Measurements from ENCODE around the gene KCNG2.
"Not testable (repeated sequence)": the region's sequence is repeated elsewhere in the genome, so short reads cannot be mapped to it uniquely, and the experiment has no call there.

Gene KCNG2

GRCh38 chr18:79863161-79864005 is 65.6 kb downstream of the KCNG2 start:
- no peak for DNase-seq
- H3K4me3 ChIP-seq (ENCODE audit: insufficient read depth, low read depth, low read length, poor library complexity, severe bottlenecking) = no peak overlapping the region
- no peaks in the 10 kb centered on the region for H3K4me1 ChIP-seq (ENCODE audit: control insufficient read depth, insufficient read depth, low read length, poor library complexity, severe bottlenecking)
- H3K9me3 ChIP-seq (ENCODE audit: control insufficient read depth, low read length) = peaks cover 3% of the 10 kb centered on the region
- H3K27me3 ChIP-seq (replicated peaks; ENCODE audit: control insufficient read depth, insufficient read depth, low read length, poor library complexity, severe bottlenecking) = no peaks in the 10 kb centered on the region
- H3K36me3 ChIP-seq (ENCODE audit: control insufficient read depth, insufficient read depth, low read length) = no peaks in the 10 kb centered on the region
- no peak overlapping the region for H3K27ac ChIP-seq (ENCODE audit: insufficient read depth, low read length, poor library complexity, severe bottlenecking)

GRCh38 chr18:79864006-79864725 is 66.4 kb downstream of the KCNG2 start:
- Histone ChIP-seq H3K36me3 (ENCODE audit: control insufficient read depth, insufficient read depth, low read length) (no peaks in the 10 kb centered on the region), H3K27me3 (replicated peaks; ENCODE audit: control insufficient read depth, insufficient read depth, low read length, poor library complexity, severe bottlenecking) (no peaks in the 10 kb centered on the region), H3K4me3 (ENCODE audit: insufficient read depth, low read depth, low read length, poor library complexity, severe bottlenecking) (no peak overlapping the region)

GRCh38 chr18:79864955-79865354 is 67.2 kb downstream of the KCNG2 start:
- not testable (repeated sequence) for H3K27ac ChIP-seq (ENCODE audit: insufficient read depth, low read length, poor library complexity, severe bottlenecking); H3K27me3 ChIP-seq (replicated peaks; ENCODE audit: control insufficient read depth, insufficient read depth, low read length, poor library complexity, severe bottlenecking); H3K36me3 ChIP-seq (ENCODE audit: control insufficient read depth, insufficient read depth, low read length); H3K9me3 ChIP-seq (ENCODE audit: control insufficient read depth, low read length); H3K4me1 ChIP-seq (ENCODE audit: control insufficient read depth, insufficient read depth, low read length, poor library complexity, severe bottlenecking); DNase-seq; H3K4me3 ChIP-seq (ENCODE audit: insufficient read depth, low read depth, low read length, poor library complexity, severe bottlenecking)

More at GRCh38 chr18:79864006-79864725, 66.4 kb downstream of the KCNG2 start:
- Histone ChIP-seq H3K4me1 (ENCODE audit: control insufficient read depth, insufficient read depth, low read length, poor library complexity, severe bottlenecking) (no peaks in the 10 kb centered on the region), H3K27ac (ENCODE audit: insufficient read depth, low read length, poor library complexity, severe bottlenecking) (no peak overlapping the region), H3K9me3 (ENCODE audit: control insufficient read depth, low read length) (peaks cover 3% of the 10 kb centered on the region)
- DNase-seq = no peak

GRCh38 chr18:79865951-79866350 is 68.2 kb downstream of the KCNG2 start:
- not testable (repeated sequence) for DNase-seq; H3K4me1 ChIP-seq (ENCODE audit: control insufficient read depth, insufficient read depth, low read length, poor library complexity, severe bottlenecking); H3K27me3 ChIP-seq (replicated peaks; ENCODE audit: control insufficient read depth, insufficient read depth, low read length, poor library complexity, severe bottlenecking); H3K4me3 ChIP-seq (ENCODE audit: insufficient read depth, low read depth, low read length, poor library complexity, severe bottlenecking); H3K36me3 ChIP-seq (ENCODE audit: control insufficient read depth, insufficient read depth, low read length); H3K9me3 ChIP-seq (ENCODE audit: control insufficient read depth, low read length); H3K27ac ChIP-seq (ENCODE audit: insufficient read depth, low read length, poor library complexity, severe bottlenecking)

- no peaks in the 10 kb centered on the region for H3K4me1 ChIP-seq (ENCODE audit: control insufficient read depth, insufficient read depth, low read length, poor library complexity, severe bottlenecking)
- H3K4me3 ChIP-seq (ENCODE audit: insufficient read depth, low read depth, low read length, poor library complexity, severe bottlenecking) = no peak overlapping the region
- DNase-seq = no peak
- H3K27me3 ChIP-seq (replicated peaks; ENCODE audit: control insufficient read depth, insufficient read depth, low read length, poor library complexity, severe bottlenecking) = no peaks in the 10 kb centered on the region
- H3K9me3 ChIP-seq (ENCODE audit: control insufficient read depth, low read length) = no peaks in the 10 kb centered on the region
- H3K36me3 ChIP-seq (ENCODE audit: control insufficient read depth, insufficient read depth, low read length) = no peaks in the 10 kb centered on the region
- H3K27ac ChIP-seq (ENCODE audit: insufficient read depth, low read length, poor library complexity, severe bottlenecking) = no peak overlapping the region
These were observed 69.3 kb downstream of the KCNG2 start for GRCh38 chr18:79866889-79867574.

GRCh38 chr18:79867666-79868065 is 69.9 kb downstream of the KCNG2 start:
- no peak for DNase-seq
- Histone ChIP-seq H3K36me3 (ENCODE audit: control insufficient read depth, insufficient read depth, low read length) (no peaks in the 10 kb centered on the region), H3K4me3 (ENCODE audit: insufficient read depth, low read depth, low read length, poor library complexity, severe bottlenecking) (no peak overlapping the region), H3K4me1 (ENCODE audit: control insufficient read depth, insufficient read depth, low read length, poor library complexity, severe bottlenecking) (no peaks in the 10 kb centered on the region), H3K9me3 (ENCODE audit: control insufficient read depth, low read length) (no peaks in the 10 kb centered on the region), H3K27ac (ENCODE audit: insufficient read depth, low read length, poor library complexity, severe bottlenecking) (no peak overlapping the region), H3K27me3 (replicated peaks; ENCODE audit: control insufficient read depth, insufficient read depth, low read length, poor library complexity, severe bottlenecking) (no peaks in the 10 kb centered on the region)

- DNase-seq = no peak
- Histone ChIP-seq H3K4me3 (ENCODE audit: insufficient read depth, low read depth, low read length, poor library complexity, severe bottlenecking) (no peak overlapping the region), H3K9me3 (ENCODE audit: control insufficient read depth, low read length) (no peaks in the 10 kb centered on the region), H3K4me1 (ENCODE audit: control insufficient read depth, insufficient read depth, low read length, poor library complexity, severe bottlenecking) (no peaks in the 10 kb centered on the region), H3K36me3 (ENCODE audit: control insufficient read depth, insufficient read depth, low read length) (no peaks in the 10 kb centered on the region), H3K27ac (ENCODE audit: insufficient read depth, low read length, poor library complexity, severe bottlenecking) (no peak overlapping the region), H3K27me3 (replicated peaks; ENCODE audit: control insufficient read depth, insufficient read depth, low read length, poor library complexity, severe bottlenecking) (no peaks in the 10 kb centered on the region)
These were observed 70.5 kb downstream of the KCNG2 start for GRCh38 chr18:79868168-79868784.

GRCh38 chr18:79868811-79869541 is 71.2 kb downstream of the KCNG2 start:
- no peaks in the 10 kb centered on the region for H3K27me3 ChIP-seq (replicated peaks; ENCODE audit: control insufficient read depth, insufficient read depth, low read length, poor library complexity, severe bottlenecking)
- no peaks in the 10 kb centered on the region for H3K4me1 ChIP-seq (ENCODE audit: control insufficient read depth, insufficient read depth, low read length, poor library complexity, severe bottlenecking)
- no peak for DNase-seq
- H3K36me3 ChIP-seq (ENCODE audit: control insufficient read depth, insufficient read depth, low read length) = no peaks in the 10 kb centered on the region
- no peak overlapping the region for H3K4me3 ChIP-seq (ENCODE audit: insufficient read depth, low read depth, low read length, poor library complexity, severe bottlenecking)
- no peaks in the 10 kb centered on the region for H3K9me3 ChIP-seq (ENCODE audit: control insufficient read depth, low read length)
- H3K27ac ChIP-seq (ENCODE audit: insufficient read depth, low read length, poor library complexity, severe bottlenecking) = no peak overlapping the region

- H3K4me1 ChIP-seq (ENCODE audit: control insufficient read depth, insufficient read depth, low read length, poor library complexity, severe bottlenecking) = no peaks in the 10 kb centered on the region
- no peak overlapping the region for H3K4me3 ChIP-seq (ENCODE audit: insufficient read depth, low read depth, low read length, poor library complexity, severe bottlenecking)
- H3K27ac ChIP-seq (ENCODE audit: insufficient read depth, low read length, poor library complexity, severe bottlenecking) = no peak overlapping the region
- H3K36me3 ChIP-seq (ENCODE audit: control insufficient read depth, insufficient read depth, low read length) = no peaks in the 10 kb centered on the region
- H3K9me3 ChIP-seq (ENCODE audit: control insufficient read depth, low read length) = no peaks in the 10 kb centered on the region
- DNase-seq = no peak
- H3K27me3 ChIP-seq (replicated peaks; ENCODE audit: control insufficient read depth, insufficient read depth, low read length, poor library complexity, severe bottlenecking) = no peaks in the 10 kb centered on the region
These were observed 72.0 kb downstream of the KCNG2 start for GRCh38 chr18:79869591-79870300.

Data from effector memory CD4-positive, alpha-beta T cell (primary cell).